Glomerular visceral epithelial cell (primary cell): Measurements from ENCODE around the gene TUBA3C.
"Not testable (repeated sequence)": the region's sequence is repeated elsewhere in the genome, so short reads cannot be mapped to it uniquely, and the experiment has no call there.

Source experiments
- DNase-seq: peaks from one replicate; pipeline ENCODE4 v3.0.0-alpha.2; 2016; ENCODE audit errors: extremely low spot score

The TUBA3C gene

DNA sequence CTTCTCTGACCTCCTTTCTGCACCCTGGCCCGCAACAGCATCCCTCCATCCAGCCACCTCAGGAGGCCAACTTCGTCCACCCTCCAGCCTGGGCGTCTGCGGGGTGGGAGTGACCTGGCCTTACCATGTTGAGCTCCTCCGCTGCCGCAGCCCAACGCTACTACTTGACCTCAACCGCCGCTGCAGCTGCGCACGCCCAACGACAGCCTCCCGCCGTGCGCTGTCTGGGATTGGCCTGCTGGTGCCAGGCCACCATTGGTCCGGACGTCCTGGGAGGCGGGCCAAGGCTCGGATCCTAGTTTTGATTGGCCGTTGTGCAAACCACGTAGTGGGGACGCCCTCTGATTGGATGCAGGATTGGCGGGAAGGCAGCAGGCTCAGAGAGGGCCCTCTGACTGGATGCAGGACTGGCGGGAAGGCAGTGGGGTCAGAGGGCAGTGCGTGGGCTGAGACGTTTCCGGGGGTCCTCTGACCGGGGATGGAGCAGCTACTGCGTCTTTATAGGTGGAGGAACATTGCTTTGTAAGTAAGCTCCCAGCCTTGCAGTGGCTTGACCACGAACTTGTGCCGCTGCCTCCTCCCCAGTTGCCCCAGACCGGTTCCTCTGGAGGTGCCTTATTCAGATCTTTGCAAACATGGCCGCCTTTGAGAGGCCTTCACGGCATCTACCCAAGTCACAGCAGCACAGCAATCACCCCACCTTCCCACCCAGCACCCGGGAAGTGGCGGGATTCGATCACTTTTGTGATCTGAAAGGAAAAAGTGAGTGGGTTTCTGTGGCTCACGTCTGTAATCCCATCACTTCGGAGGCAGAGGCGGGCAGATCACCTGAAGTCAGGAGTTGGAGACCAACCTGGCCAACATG is at the start of gene TUBA3C:
Gene TUBA3C (minus strand): TSS at position 204 of the 865 bp plus-strand sequence. CDS start 77 bp downstream, at position 127.
- no peak for DNase-seq

DNA sequence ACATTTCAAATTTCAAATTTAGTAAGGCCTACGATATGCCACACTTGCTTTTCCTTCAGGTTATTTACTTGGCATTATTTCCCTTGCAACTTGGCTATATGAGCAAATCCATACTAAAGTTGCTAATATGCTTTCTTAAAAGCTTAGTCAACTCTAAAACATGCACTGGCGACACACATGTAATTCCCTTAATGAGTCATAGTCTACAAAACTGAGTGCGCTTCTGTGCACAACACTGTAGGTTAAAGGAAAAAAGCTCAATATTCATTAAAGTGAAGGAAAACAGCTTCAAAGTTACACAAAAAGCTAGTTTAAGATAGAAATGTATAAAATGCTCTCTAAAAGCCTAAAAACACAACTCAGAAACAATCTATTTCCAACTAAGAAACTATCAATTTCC is 25.8 kb upstream of the TUBA3C start:
- not testable (repeated sequence) for DNase-seq

DNA sequence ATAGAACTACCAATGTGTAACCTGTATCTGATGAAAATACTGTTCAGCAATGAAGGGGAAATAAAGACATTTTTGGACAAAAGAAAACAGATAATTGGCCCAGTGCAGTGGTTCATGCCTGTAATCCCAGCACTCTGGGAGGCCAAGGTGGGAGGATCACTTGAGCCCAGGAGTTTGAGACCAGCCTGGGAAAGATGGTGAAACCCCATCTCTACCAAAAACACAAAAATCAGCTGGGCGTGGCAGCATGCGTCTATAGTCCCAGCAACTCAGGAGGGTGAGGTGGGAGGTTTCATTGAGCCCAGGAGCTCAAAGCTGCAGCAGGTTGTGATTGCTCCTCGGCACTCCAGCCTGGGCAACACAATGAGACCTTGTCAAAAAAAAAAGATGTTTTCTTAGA is 11.0 kb upstream of the TUBA3C start:
- not testable (repeated sequence) for DNase-seq

DNA sequence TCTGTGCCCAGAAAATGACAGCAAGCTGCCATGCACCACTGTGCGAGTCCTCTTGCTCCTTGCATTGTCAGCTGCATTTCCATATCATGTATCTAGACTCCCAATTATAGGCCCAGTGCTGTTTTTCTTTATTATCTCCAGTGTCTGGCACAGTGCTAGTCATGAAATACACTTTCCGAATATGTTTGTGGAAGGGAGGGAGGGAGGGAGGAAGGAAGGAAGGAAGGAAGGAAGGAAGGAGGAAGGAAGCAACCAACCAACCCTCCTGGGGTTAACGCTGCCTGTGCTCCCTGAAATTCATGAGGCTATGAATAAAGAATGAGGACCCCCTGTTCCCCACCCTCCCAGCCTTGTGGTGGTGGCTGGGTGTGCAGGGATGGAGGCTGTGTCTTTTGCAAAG is 8.3 kb upstream of the TUBA3C start:
- not testable (repeated sequence) for DNase-seq

DNA sequence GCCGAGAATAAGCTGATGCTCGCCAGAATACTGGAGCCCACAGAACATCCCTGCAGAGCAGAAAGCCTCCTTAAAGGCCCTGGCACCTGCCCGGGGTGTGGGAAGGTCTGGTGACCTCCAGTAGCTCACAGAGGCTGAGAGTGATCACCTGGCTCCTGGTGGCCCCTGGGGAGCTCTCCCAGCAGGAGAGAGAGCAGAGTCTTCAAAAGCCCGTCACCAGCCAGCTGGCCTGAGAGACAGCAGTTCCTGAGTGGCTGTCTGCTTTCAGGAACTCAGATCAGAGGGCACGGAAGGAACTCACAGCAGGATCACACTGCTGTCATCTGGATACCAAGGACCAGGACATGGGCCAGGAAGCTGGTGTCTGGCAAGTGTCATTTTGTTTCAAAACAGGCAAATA is 7.7 kb upstream of the TUBA3C start:
- DNase-seq: not testable (repeated sequence)

DNA sequence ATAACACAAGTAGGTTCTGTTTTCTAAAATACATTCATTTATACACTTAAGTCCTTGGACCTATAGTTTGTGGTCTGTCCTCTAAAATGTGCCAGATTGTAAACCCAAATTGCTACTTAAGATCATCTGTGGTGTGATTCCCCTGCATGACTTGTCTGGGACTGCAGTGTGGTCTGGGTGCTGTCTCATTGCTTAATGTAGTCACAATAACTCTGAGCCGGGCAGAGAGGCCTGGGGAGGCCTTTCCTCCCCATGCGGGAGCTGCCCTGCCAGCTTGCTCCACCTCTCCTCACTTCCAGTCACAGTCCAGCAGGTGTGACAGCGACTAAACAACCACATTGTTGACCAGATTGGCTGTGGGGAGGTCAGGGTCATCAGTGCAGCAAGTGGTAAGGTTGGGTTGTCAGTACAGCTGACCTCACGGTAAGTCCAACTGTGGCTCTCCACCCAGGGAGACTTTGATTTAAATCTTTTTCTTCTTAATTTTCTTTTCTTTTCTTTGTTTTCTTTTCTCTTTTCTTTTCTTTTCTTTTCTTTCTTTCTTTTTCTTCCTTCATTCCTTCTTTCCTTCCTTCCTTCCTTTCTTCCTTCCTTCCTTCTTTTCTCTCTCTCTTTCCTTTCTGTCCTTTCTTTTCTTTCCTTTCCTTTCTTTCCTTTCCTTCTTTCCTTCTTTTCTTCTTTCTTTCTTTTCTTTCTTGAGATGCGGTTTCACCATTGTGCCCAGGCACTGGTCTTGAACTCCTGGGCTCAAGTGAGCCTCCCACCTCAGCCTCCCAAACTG is 4.4 kb upstream of the TUBA3C start:
- no peak for DNase-seq

DNA sequence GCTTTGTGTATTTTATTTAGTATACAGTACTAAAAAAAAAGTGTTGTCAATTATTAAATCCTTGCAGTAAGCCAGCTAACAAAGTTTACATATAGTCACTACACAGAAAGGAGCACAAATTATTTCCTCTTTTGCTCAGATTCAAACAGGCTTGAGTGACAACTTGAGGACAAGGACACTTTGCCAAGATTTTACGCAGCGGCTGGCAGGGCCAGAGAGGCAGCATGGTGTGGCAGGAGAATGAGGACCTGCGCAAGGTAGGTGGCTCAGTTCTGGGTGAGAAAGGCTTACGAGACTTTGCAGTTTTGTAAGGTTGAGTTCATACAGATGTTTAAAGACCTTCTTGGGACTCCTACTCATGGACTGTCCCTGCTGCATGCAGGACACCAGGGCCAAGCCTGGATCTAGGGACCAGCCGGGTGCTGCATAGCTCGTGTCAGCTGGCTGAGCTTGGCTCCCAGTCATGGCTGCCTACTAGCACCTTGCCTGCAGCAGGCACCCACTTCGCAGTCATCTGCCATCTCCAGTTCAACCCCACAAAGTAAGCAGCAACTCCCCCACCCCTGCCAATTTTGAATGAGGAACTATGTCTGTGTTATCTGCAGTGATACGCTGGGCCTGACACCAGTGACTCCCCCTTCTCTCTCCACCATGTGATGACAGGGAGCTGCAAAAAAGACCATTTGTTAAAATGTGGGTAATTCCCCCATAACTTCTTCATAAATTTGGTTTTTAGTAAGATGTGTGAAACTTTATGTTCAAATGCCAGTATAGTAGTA is 3.7 kb upstream of the TUBA3C start:
- no peak for DNase-seq

DNA sequence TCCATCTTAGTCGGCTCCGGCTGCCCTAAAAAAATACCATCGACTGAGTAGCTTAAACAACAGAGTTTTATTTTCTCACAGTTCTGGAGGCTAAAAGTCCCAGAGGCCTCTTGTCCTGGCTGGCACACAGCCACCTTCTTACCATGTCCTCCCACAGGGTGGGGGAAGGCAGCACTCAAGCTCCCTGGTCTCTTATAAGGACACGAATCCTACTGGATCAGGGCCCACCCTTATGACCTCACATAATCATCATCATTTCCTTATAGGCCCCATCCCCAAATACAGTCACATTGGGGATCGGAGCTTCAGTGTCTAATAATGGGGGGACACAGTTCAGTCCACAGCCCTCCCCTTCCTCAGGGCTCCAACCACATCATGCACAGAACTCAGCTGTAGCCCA is 2.6 kb upstream of the TUBA3C start:
- no peak for DNase-seq

DNA sequence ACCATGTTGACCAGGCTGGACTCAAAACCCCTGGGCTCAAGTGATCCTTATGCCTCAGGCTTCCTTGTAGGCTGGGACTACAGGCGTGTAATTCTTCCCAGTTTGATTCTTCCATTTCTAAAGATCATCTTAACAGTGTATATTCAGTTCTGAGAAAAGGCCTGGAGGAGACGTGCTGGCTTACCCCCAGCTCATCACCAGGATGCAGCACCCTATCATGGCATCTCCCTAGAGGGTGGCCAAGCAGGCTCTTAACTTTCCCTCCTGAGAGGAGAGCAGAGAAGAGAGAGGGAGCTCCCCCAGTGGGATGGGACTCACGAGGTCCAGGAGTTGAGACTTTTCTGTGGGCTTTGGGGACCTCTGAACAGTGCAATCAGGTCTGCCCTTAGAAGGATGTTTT is 2.1 kb upstream of the TUBA3C start:
- no peak for DNase-seq

DNA sequence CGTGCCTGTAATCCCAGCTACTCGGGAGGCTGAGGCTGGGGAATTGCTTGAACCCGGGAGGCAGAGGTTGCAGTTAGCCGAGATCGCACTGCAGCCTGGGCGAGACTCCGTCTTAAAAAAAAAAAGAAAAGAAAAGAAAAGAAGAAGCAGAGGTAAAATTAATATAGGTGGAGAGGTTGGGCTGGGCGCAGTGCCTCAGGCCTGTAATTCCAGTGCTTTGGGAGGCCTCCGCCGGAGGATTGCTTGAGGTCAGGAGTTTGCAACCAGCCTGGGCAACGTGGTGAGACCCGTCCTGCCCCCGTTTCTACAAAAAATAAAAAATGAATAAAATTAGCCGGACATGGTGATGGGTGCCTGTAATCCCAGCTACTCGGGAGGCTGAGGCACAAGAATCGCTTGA is 912 bp upstream of the TUBA3C start:
- no peak for DNase-seq

DNA sequence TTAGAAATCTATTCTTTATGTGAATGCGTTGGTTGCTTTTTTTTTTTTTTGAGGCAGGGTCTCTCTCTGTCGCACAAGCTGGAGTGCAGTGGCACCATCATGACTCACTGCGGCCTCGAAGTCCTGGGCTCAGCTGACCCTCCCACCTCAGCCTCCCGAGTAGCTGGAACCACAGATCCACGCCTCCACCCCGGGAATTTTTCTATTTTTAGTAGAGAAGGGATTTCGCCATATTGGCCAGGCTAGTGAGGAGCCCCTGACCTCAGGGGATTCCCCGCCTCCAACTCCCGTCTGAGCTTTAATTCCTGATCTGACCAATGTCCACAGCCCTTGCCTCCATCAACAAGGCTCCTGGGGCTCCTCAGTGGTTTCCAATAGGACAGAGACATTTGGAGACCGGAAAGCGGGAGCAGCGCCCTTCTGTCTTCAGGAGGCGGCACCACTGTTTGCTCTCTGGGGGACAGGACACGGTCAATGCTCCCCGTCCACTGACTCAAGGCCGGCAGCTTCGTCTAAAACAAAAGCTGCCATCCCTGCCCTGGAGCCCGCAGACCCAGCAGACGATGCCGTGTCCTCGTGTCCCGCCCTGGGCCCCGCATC is 503 bp downstream of the TUBA3C start:
- DNase-seq: no peak

DNA sequence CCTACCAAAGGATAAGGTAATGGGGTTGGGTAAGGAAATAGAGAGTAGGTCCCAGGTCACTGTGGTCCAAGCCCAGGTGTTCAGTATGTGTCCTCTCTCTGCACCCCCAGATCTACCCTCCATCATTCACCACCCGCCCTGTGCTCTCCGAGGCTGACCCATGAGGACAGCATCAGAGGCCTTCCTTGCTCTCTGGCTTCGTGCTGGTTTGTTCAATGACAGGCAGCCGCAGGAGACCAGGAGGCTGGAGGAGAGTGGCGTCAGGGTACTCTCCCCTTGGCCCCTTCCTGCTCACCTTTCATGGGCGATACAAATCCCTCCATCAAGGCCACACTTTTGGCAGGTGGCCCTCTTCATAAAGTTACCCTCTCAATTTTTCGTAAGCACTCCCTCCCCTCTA is 1.7 kb downstream of the TUBA3C start:
- no peak for DNase-seq

DNA sequence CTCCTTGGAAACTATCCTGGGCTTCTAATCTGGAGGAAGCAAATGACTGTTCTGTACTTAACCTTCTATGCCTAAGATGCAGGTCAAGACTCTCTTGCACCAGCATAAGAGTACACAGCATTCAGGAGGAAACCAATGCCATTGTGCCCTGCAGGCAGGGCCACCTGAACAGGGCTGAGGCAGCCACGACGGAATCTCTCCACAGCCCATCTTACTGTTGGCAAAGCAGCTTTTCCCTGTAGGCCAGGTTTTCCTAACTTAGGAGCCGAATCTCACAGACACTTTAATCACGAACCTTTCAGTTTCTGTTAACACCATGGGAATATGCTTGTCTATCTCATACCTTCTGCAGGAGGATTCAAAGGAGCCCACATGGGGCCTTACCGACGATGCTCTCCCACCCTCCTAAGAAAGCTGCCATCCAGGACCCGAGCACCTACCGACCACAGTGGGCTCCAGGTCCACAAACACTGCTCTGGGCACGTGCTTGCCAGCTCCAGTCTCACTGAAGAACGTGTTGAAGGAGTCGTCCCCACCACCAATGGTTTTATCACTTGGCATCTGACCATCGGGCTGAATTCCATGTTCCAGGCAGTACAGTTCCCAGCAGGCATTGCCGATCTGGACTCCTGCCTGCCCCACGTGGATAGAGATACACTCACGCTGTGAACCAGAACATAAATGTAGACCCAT is 2.6 kb downstream of the TUBA3C start:
- no peak for DNase-seq

DNA sequence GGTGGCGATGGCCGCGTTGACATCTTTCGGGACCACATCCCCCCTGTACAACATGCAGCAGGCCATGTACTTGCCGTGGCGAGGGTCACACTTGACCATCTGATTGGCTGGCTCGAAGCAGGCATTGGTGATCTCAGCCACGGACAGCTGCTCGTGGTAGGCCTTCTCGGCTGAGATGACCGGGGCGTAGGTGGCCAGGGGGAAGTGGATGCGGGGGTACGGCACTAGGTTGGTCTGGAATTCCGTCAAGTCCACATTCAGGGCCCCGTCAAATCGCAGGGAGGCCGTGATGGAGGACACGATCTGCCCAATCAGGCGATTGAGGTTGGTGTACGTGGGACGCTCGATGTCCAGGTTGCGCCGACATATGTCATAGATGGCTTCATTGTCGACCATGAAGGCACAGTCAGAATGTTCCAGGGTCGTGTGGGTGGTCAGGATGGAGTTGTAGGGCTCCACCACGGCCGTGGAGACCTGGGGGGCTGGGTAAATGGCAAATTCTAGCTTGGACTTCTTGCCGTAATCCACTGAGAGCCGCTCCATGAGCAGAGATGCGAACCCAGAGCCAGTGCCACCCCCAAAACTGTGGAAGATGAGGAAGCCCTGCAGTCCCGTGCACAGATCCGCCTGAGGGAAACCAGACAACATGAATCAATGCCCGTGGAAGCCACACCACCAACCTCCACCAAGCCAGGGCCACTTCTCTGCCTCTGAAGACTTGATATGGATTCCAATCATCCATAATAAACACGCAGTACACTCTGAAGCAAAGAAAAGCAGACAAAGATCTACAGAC is 4.4 kb downstream of the TUBA3C start:
- DNase-seq: not testable (repeated sequence)

DNA sequence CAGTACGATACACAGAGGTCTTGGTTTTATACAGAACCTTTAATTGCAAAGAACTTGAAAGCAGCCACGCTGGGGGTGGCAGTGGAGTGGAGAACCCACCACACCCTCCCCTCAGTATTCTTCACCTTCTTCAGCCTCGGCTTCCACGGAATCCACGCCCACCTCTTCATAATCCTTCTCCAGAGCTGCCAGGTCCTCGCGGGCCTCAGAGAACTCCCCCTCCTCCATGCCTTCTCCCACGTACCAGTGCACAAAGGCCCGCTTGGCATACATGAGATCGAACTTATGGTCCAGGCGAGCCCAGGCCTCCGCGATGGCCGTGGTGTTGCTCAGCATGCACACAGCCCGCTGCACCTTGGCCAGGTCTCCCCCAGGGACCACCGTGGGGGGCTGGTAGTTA is 7.9 kb downstream of the TUBA3C start:
- DNase-seq: no peak

DNA sequence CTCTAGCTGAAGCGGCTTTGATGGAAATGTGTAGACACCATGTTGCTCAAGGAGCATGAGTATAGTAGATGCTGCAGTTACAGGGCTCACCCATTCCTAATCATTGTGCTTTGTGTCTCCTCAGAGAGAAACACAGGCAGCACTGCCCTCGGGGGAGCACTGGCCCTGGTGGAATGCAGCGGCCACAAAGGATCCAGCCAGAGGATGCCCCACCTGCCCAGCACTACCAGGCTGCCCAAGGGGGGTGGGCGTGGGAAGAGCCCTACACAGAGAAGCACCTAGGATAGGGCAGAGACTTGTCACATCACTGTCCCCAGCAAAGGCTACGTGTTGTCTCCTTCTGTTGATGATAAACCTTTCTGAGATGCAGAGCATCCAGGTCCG is 9.0 kb downstream of the TUBA3C start:
- no peak for DNase-seq

DNA sequence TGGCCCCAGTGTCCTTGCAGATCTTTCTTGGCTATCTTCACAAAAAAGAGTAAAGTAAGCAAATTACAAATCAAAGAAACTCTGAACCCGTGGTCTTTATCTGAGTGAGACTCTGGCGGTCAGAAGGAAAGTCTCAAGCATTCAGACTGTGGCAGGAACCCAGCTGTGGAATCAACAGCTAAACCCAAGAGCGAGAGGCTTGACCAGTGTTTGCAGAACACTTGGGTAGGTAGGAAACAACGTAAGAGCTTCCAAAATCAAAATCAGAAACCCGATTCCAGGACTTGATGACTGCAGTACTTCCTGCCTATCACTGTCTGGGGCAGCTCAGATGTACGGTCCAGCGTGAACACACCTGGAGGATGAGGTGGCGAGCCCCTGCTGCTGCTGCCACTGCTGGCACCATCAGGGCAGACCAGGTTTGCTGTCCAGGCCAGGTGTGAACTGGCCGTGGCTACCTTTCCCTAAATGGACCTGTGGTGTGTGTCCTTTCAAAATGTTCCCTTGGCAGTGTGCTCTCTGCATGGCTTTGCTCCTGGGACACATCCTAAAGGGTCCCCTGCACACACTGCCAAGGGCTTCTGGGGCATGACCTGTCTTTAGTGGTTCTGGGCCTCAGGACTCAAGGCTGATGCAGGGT is 9.5 kb downstream of the TUBA3C start:
- no peak for DNase-seq

DNA sequence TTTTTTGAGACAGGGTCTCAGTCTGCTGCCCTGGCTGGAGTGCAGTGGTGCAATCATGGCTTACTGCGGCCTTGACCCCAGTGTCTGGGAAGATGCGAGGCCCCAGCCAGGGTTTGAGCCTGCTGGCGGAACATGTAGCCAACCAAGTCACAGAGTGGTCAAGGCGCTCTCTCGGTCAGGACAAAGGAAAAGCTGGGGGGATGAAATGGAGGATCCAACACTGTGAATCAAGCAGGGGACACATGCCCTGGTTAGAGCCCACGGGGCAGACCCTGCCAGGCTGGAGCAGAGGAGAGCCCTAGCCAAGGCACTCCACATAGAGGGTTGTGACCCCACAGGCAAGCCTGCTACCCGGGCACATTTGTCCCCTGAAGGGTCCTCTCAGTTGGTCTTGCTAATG is 10.1 kb downstream of the TUBA3C start:
- no peak for DNase-seq

DNA sequence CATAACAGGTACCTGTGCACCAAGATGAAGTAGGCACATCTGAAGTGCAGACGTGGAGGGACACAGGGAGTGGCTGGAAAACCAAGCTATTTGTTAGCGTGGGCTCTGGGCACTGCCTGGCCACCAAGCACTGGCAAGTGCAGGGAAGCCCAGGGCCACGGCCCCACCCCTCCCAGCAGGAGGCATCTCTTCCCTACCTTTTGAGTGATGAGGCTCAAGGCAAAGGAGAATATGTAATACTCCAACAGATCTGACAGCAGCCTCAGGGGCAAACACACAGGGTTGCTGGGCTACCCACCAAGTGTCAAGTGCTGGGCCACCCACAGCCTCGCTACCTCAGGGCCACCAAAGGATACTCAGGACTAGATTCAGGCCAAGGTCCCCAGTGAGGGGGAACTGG is 11.6 kb downstream of the TUBA3C start:
- no peak for DNase-seq

DNA sequence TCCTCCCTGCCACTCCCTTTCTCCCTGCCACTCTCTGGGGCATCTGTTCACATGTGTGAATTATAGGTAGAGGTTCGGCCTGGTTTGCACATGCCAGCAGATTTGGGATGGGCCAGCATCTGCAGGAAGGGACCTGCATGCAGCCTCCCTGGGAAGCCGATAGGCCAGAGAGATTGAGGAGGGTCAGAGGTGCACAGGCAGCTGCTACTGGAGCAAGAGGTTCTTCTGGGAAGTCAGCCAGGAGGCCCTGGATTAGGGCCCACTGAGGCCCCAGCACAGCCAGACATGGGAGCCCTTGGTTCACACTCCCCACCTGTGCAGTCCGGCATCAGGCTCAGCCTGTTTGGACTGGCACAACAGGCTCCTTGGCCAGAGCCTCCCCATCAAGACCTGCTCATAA is 12.1 kb downstream of the TUBA3C start:
- no peak for DNase-seq
